Activated CD4-positive, alpha-beta T cell treated with anti-CD3 and anti-CD28 coated beads for 1 hour (primary cell): ENCODE measurements around the gene MFSD6L.
A peak's percentile ranks its signal among the peaks of the same experiment; 100 is the strongest.

Experiments
- DNase-seq: peaks from one replicate; pipeline ENCODE4 v3.0.0-alpha.2; 2020

MFSD6L gene

DNA sequence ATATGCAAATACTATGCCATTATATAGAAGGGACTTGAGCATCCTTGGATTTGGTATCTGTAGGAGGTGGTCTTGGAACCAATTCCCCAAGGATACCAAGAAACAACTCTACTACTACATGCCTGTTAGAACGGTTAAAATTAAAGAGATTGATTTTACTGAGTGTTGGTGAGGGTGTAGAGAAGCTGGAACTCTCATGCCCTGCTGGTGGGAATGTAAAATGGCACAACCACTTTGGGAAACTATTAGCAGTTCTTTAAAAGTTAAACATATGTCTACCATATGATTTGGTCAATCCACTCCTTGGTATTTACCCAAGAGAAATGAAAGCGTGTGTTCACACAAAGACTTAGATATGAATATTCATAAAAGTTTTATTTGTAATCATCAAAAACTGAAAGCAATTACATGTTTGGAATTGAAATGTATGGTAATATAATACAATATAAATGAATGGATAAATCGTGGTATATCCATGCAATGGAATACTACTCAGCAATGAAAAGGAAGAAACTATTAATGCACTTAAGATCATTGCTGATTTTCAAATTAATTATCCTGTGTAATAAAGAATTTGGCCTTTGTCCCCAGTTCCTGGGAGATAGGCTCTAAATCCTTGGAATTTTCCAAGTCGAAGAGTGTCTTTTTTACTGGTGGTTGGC is 7.8 kb downstream of the MFSD6L start:
- no peak for DNase-seq

DNA sequence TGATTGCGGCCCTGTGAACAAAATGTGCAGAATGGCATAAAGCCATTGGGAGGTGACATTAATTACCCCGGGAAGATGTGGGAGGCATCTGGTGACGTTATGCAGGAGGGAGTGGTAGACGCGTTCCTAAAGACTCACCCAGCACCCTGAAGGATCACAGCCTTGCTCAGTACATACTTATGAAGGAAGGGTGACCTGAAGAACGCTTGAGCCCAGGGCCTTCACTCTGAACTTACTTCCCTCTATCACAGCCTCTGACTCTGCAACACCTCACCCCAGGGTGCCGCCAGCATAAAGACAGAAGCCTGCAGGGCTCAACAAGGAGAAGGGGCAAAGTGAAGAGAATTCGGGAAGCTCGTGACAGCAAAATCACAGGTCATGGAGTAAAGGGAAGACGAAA is 9.4 kb downstream of the MFSD6L start:
- no peak for DNase-seq

DNA sequence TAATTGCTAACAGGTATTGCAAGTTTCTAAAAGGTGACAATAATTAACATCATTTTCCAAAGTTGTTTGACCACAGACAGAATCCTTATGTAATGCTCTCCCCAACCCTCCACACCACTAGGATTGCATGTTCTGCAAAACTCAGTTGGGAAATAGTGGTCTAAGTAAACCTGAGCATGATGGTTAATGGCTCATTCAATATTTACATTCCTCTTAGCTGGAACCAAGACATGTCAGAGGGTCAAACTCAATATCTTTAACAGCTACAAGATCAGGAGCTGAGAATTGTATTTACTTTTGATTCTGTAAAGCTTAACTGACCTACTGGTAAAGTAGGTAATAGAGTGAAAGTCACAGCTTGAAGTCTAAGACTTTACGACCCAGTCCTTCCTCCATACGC is 10.2 kb downstream of the MFSD6L start:
- DNase-seq: no peak

DNA sequence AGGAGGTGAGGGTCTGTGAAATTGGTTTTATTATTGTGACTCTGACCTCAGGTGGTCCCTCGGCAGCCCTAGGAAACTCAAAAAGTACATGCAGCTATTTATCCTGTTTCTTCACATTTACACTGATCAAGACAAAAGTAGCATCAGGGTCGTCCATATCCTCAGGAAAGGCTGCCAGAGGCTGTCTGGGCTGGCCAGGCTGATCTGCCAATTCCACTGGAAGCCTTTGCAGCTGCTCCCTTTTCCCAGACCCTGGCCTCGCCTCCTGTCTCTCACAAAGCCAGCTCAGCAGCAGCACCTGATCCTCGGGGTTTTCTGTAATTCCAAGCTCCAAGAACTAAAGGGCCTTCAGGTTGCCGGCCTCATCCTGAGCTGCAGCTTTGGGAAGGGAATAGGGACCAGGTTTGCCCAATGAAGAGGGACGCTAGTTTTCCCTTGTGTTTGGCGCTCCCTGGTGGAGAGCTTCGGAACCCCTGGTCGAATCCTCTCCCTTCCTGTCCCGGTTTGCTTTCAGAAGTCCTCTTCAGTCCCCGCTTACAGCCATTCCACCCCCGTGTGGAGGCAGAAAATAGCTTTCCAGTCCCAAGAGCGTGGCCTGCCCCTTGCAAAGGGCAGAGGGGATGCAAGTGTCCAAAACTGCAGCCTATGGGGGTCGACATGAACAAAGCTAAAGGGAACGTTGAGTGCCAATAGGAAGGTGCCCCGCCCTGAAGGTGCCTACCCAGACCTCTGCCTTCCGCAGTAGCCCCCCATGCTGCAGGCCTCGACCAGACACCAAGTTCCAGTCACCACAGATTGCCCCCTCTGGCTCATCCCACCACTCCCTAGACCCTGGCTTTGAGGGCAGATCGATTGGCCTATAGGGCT is 13.4 kb downstream of the MFSD6L start:
- peak; percentile 35 for DNase-seq

DNA sequence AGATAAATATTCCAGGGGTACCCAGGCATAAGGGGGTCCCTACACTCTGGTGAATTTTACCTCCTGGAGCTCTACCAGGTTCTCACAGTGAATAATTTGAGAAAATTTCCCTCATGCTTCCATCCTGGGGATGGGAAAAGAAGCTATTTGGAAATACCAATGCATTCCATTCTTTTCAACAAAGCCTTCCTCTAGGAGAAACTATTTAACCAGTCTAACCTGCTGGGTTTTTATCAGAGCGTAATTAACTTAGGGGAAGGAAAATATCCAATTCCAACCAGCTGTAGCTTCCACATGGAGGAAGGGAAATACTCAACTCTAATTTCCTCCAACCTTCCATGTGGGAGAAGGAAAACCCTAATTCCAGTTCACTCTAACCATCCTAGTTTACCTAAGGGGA is 17.0 kb downstream of the MFSD6L start:
- DNase-seq: no peak

DNA sequence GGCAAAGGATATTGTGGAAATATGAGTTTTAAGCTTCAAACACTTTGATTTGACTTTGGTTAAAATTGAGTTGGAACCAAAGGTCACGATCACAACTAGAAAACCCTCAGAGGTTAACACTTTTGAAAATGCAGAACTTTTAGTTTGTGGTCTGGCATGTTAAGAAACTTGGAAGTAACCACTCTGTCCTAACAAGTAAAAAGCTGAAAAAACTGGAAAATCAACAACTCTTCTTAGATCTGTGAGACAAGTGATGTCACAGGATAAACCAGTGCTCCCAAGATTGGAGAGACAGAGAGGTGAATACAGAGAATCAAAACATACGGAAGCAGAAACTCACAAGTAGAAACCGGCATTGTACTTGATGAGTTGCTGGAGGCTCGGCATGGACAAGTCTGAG is 17.4 kb downstream of the MFSD6L start:
- no peak for DNase-seq

DNA sequence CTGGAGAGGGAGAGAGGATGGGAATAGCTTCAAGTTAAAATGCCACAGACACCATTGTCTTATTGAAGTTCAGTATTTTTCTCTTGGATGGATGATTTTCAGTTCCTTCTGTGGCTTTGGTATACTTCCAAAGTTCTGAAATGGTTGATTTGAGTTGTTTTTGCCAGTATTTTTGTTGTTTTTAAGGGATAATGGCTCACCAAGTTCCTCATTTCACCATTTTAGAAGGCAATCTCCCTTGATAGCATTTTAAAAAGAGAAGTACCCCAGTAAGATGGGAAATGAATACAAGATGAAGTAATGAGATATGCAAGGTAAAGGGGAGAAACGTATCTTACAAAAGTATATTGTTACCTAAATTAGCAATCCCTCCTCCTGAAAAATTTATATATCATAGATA is 22.3 kb downstream of the MFSD6L start:
- no peak for DNase-seq

DNA sequence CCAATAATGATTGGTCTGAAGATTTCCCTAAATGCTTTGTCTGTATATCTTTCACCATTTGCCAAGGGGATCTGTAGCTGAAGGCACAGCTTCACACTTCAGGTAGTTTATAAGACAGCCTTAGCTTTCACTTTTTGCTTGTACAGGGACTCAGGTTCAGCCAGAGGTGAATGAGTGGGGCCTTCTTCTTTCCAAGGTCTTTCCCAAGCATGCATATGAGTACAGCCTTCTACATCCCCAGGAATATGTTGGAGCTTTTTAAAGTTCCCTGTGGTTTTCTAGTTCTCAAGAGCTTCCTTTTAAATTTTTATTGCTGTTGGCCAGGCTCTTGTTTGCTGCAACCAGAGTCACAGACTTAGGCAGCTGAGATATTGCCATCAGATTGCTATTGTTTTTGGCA is 22.9 kb downstream of the MFSD6L start:
- no peak for DNase-seq

DNA sequence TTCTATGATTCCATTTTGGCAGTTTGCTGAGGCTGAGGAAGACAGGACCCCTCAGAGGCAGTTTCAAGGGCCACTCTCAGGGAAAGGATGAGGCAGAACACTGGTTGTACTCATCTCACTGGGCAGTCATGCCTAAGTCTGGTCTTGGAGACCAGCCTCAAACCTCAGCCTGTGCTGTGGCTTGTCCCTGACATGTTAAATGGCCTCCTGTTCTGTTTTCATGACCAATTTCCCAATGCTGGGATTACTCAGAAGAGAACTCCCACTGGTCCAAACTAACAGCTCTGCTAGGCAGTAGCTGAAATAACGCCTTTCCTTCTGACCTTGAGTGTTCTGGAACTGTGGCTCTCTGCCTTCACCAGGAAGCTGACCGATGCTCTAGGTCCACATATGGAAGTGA is 32.4 kb downstream of the MFSD6L start:
- DNase-seq: no peak

DNA sequence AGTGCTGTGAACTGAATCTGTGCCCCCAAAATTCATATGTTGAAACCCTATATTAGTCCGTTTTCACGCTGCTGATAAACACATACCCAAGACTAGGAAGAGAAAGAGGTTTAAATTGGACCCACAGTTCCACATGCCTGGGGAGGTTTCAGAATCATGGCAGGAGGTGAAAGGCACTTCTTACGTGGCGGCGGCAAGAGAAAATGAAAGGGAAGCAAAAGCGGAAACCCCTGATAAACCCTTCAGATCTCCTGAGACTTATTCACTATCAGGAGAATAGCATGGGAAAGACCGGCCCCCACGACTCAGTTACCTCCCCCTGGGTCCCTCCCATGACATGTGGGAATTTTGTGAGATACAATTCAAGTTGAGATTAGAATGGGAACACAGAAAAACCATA is 37.2 kb downstream of the MFSD6L start:
- no peak for DNase-seq

DNA sequence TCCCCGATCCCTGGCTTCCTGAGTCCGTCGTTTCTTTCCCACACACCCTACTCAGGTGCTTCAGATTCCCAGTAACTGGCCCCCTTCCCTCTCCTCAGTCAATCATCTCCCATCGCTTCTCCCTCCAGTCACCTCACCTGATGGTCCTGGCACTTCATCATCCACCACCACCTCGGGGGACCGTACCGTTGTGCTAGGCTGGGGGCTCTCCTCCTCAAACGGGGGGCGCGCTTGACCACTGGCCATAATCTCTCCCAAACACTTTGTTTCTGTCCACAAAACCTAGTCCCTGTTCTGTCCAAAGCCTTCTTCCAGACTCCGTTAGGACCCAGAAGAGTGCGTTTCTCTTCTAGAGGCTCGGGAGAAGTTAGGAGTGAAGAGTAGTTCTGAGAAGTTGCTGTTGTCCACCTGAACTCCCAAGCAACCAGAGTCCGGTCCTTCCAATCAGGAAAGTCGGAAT is 41.0 kb downstream of the MFSD6L start, which contains the start of gene SPDYE4:
TSS of gene SPDYE4 (minus strand) at position 410 of the 460 bp plus-strand sequence. CDS start at position 246, 164 bp downstream.
- DNase-seq: no peak

DNA sequence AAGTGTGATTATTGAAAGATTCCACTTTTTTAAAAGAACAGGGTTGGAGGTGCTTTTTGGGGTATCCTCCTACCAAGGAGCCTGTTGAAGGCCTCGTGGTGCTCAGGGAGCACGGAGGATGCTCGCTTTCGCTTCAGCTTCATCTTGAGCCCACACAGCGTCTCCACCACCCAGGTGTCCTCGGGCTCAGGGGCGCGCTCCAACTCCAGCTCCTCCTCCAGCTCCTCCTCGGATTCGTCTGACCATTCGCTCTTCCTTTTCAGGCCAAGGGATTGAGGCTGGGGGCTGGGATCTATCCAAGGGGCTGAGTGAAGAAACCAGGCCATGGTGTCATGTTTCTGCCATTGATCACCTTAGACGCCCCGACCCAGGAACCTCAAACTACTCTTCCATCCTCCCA is 42.0 kb downstream of the MFSD6L start:
- no peak for DNase-seq

DNA sequence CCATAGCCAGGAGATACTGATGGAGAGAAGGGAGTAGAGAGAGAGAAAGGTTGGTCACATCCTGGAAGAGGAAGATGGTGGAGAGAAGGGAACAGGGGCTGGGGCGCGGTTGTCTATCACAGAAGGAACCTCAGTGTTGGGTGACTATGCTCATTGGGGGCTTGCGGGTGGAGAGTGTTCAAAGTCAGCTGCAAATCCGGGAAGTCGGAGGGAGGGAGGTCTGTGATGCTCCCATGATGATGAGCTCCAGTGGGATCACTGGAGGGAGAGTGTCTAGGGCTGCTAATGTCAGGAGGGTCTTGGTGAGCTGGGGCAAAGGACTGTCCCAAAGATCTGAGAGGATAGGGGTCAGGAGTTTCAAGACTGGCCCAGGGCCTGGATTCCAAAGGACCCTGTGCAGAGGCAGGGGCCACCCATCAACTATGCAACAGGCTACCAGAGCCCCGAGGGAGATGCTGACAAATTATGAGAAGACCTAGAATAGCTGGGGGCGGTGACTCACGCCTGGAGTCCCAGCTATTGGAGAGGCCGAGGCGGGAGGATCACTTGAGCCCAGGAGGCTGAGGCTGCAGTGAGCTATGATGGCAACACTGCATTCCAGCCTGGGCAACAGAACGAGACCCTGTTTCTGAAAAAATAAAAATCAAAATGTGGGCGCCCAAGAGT is 43.4 kb downstream of the MFSD6L start:
- DNase-seq: no peak

DNA sequence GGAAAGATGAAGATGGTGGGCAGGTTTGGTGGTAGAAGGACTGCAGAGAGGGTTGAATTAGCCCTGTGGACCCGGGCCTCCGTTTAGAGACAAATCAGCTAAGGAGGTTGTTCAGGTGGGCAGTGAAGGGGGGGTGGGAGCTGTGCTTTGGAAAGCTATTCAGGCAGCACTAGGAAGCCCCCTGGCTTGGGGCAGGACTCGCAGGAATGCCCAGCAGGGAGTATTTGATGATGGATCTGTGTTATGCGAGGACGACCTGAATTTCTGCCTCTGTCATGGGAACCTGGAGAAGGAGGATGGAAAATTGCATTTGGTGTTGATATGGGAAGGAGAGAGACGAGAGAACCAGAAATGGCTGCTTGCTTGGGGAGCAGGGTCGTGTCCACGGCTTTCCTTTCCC is 44.3 kb downstream of the MFSD6L start:
- DNase-seq: no peak

DNA sequence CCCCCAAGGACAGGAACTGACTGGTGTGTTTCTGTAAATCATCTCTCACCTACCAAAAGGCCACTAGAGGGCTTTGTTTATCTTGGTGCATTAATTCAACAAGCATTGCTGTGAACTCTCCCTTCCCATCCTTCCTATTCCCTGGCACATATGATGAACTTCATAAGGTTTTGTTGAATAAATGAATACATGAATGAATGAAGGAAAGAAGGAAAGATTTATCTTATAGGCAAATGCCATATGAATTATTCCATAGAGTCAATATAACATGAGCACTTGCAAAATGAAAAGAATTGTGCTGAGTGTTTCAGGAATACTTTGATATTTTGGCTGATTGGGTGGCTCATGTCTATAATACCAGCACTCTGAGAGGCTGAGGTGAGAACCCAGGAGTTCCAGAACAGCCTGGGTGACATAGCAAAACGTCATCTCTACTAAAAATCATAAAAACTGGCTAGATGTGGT is 45.2 kb downstream of the MFSD6L start:
- no peak for DNase-seq

DNA sequence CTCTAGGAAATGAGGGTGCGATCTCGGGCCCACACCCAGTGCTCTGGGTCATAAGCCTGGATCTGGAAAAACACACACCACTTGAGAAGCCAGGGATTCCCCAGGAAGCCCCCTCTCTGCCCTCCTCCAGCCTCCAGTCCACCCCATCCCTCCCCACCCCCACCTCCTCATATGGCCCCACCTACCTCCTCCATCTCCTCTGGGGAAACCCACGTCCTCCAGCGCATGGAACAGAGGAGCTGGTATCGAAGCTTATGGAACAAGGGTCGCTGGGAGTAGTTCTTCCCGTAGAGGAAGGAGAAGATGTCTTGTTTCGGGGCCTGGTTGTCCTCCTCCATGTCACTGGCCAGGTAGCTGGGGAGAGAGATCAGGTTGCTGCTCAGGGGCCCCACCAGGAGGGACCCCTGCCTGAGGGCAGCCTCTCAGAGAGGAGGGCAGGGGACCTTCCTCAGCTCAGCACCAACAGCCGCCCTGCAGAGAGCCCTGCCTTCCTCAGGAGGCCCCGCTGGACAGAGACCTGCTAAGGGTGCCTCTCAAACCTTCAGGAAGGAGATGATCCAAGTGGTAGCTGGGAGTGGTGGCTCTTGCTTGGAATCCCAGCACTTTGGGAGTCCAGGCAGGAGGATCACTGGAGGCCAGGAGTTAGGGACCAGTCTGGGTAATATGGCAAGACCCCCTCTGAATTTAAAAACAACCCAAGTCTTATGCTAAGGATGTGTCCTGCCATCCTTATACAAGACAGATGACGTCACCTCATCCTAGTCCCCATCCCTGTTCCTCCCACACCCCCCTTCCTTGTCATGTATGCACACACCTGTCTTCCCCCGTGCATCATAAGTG is 45.8 kb downstream of the MFSD6L start:
- DNase-seq: no peak

DNA sequence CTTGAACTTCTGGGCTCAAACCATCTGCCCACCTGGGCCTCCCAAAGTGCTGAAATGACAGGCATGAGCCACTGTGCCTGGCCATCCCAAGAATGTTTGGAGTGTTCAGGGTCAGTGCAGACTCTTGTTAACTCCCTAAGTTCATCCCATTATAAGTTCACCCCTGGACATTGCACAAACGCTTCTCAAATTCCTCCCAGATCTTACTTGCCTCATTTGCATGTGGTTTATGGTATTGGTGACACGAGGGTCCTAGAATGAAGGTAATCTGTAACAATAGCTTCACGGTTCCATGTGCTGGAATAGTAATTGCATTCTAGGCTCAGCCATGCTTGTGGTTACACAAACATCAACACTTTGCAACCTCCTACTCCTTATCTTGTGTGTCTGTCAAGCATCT is 49.5 kb downstream of the MFSD6L start:
- DNase-seq: no peak

DNA sequence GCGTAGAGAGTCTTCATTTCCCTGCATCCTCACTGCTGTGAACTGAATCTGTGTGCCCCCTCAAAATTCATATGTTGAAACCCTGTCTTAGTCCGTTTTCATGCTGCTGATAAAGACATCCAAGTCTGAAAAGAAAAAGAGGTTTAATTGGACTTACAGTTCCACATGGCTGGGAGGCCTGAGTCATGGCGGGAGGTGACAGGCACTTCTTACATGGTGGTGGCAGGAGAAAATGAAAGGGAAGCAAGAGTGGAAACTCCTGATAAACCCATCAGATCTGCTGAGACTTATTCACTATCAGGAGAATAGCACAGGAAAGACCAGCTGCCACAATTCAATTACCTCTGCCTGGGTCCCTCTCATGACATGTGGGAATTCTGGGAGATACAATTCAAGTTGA is 51.4 kb downstream of the MFSD6L start:
- DNase-seq: no peak
